ENCODE results near the gene TTBK1. TPM values are rescaled to one million over a fixed set of nuclear protein-coding genes. Genes with fewer than 3 reads are reported as not detected.

The TTBK1 gene
- total and polyA plus RNA-seq, 10 of the 15 experiments (the other 5 are each of a cell fraction or from before 2014, with no cell fraction given), result 0.05 to 0.27 TPM; not detected in 8

DNA sequence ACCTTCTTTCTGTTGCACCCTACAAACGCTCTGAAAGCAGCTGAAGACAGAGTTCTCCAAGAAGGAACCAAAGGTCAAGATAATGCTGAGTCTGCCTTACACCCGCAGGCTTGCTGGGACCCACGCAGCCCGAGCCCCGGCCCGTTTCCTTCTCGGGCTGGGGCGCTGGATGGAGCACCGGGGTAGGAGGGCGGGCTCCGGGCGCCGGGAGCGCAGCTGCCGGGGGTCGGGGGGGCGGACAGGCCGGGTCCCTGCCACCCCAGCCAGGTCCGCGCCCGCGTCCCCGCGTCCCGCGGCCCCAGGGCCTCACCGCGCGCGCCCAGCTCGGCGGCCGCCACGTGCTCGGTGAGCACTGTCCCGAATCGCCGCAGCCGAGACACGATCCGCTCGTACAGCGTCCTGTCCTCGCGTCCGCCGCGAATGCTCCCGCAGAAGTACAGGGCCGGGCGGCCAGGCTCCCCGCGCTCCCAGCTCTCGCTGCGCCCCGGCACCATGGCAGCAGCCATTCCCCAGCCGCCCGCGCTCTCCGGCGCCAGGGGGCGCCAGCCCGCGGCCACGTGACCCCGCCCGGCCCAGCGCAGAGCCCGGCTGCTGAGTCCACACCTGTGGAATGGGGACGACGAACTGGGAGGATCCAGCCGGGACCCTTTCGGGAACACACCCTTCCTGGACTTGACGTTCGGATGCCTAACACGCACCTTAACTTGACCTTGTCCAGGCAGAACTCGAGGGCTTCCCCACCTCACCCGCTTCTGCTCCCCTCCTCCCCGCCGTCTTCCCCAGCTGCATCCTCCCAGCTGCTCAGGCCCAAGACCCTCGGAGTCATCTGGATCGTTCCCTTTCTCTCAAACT is 14.1 kb upstream of the TTBK1 start, which contains the start of gene DNPH1:
DNPH1 (minus strand) TSS at position 531 of the 852 bp plus-strand sequence; CDS start at position 506, 25 bp downstream.
- peak; percentile 65 for FAIRE-seq
- TF ChIP-seq SREBF2 (IDR thresholded peaks at IDR 0.05; ENCODE audit: low read length) (no peak), SREBF1 (IDR thresholded peaks at IDR 0.05; ENCODE audit: low read length) (no peak), BMI1 (IDR thresholded peaks at IDR 0.05; ENCODE audit: borderline replicate concordance) (no peak), ATF7 (IDR thresholded peaks at IDR 0.05; ENCODE audit: low read depth) (no peak), ZNF384 (IDR thresholded peaks at IDR 0.05; ENCODE audit: borderline replicate concordance, low read depth, low read length) (no peak), SP1 (IDR thresholded peaks at IDR 0.05; ENCODE audit: low read depth, low read length) (no peak), EGR1 (IDR thresholded peaks at IDR 0.05; ENCODE audit: borderline replicate concordance in 1 of 2, low read depth in 2 of 2, low read length in 2 of 2) (0 out of 3 replicates have a peak, but pooled peaks of 1 of the 2 experiments have one; percentile 21), ESRRA (IDR thresholded peaks at IDR 0.05; ENCODE audit: low read length) (no peak), ZNF274 (IDR thresholded peaks at IDR 0.05; ENCODE audit: insufficient read depth, insufficient read length) (no peak), SUPT20H (IDR thresholded peaks at IDR 0.05; ENCODE audit: borderline replicate concordance, control insufficient read depth, low read depth, low read length) (no peak), PAX5 (IDR thresholded peaks at IDR 0.05; ENCODE audit: borderline replicate concordance, low read depth, low read length) (no peak)
- TF ChIP-seq, protein P1, sequence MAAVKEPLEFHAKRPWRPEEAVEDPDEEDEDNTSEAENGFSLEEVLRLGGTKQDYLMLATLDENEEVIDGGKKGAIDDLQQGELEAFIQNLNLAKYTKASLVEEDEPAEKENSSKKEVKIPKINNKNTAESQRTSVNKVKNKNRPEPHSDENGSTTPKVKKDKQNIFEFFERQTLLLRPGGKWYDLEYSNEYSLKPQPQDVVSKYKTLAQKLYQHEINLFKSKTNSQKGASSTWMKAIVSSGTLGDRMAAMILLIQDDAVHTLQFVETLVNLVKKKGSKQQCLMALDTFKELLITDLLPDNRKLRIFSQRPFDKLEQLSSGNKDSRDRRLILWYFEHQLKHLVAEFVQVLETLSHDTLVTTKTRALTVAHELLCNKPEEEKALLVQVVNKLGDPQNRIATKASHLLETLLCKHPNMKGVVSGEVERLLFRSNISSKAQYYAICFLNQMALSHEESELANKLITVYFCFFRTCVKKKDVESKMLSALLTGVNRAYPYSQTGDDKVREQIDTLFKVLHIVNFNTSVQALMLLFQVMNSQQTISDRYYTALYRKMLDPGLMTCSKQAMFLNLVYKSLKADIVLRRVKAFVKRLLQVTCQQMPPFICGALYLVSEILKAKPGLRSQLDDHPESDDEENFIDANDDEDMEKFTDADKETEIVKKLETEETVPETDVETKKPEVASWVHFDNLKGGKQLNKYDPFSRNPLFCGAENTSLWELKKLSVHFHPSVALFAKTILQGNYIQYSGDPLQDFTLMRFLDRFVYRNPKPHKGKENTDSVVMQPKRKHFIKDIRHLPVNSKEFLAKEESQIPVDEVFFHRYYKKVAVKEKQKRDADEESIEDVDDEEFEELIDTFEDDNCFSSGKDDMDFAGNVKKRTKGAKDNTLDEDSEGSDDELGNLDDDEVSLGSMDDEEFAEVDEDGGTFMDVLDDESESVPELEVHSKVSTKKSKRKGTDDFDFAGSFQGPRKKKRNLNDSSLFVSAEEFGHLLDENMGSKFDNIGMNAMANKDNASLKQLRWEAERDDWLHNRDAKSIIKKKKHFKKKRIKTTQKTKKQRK (IDR thresholded peaks at IDR 0.05; ENCODE audit: low read depth, low read length), result no peak
- TF ChIP-seq, protein P2, sequence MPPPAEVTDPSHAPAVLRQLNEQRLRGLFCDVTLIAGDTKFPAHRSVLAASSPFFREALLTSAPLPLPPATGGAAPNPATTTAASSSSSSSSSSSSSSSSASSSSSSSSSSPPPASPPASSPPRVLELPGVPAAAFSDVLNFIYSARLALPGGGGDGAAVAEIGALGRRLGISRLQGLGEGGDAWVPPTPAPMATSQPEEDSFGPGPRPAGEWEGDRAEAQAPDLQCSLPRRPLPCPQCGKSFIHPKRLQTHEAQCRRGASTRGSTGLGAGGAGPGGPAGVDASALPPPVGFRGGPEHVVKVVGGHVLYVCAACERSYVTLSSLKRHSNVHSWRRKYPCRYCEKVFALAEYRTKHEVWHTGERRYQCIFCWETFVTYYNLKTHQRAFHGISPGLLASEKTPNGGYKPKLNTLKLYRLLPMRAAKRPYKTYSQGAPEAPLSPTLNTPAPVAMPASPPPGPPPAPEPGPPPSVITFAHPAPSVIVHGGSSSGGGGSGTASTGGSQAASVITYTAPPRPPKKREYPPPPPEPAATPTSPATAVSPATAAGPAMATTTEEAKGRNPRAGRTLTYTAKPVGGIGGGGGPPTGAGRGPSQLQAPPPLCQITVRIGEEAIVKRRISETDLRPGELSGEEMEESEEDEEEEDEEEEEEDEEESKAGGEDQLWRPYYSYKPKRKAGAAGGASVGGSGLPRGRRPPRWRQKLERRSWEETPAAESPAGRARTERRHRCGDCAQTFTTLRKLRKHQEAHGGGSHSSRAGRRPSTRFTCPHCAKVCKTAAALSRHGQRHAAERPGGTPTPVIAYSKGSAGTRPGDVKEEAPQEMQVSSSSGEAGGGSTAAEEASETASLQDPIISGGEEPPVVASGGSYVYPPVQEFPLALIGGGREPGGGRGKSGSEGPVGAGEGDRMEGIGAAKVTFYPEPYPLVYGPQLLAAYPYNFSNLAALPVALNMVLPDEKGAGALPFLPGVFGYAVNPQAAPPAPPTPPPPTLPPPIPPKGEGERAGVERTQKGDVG (CRISPR knock-in tag; IDR thresholded peaks at IDR 0.05), result no peak
- TF ChIP-seq, protein P3, sequence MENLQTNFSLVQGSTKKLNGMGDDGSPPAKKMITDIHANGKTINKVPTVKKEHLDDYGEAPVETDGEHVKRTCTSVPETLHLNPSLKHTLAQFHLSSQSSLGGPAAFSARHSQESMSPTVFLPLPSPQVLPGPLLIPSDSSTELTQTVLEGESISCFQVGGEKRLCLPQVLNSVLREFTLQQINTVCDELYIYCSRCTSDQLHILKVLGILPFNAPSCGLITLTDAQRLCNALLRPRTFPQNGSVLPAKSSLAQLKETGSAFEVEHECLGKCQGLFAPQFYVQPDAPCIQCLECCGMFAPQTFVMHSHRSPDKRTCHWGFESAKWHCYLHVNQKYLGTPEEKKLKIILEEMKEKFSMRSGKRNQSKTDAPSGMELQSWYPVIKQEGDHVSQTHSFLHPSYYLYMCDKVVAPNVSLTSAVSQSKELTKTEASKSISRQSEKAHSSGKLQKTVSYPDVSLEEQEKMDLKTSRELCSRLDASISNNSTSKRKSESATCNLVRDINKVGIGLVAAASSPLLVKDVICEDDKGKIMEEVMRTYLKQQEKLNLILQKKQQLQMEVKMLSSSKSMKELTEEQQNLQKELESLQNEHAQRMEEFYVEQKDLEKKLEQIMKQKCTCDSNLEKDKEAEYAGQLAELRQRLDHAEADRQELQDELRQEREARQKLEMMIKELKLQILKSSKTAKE (IDR thresholded peaks at IDR 0.05; ENCODE audit: low read depth, poor library complexity, severe bottlenecking), result no peak

More for the DNA sequence above, 14.1 kb upstream of the TTBK1 start, which contains the start of gene DNPH1:
- no peak for DNase-seq (ENCODE audit: low read depth, low spot score)
- no peaks in the 10 kb centered on the region for H4K20me1 ChIP-seq (ENCODE audit: control insufficient read depth, insufficient read depth)
- H2AFZ ChIP-seq (ENCODE audit: control insufficient read depth, low read depth, low read length), result peak within 1 kb of the TSS; percentile 64
- peaks cover 22% of the 10 kb centered on the region for H3K4me1 ChIP-seq (ENCODE audit: control insufficient read depth, insufficient read depth, low read length)
- SMC1A ChIA-PET (ENCODE audit: uncharacterized antibody, unreplicated experiment), result interaction anchor here (0.5 to 3.0 kb wide), 5 partner anchors 18 to 848 kb away, joined by 3 to 11 read pairs (median 4); no protein-coding TSS in a partner anchor
- no peaks in the 10 kb centered on the region; a peak in 1 of 4 replicates for H3K27me3 ChIP-seq (replicated peaks in 1 of 2; ENCODE audit: control insufficient read depth in 2 of 2, insufficient read depth in 2 of 2, low read length in 1 of 2)
- peak; percentile 87 for ATAC-seq
- H3K79me2 ChIP-seq (ENCODE audit: control insufficient read depth, insufficient read depth, low read length), result peaks cover 15% of the 10 kb centered on the region
- H3K4me3 ChIP-seq, result peak within 1 kb of the TSS; percentile 76
- H3K36me3 ChIP-seq (ENCODE audit: control insufficient read depth in 2 of 2, insufficient read depth in 2 of 2, low read length in 1 of 2), result no peaks in the 10 kb centered on the region
- POLR2A ChIA-PET, result interaction anchor here (0.5 to 1.3 kb wide), 8 partner anchors 9 to 1014 kb away, joined by 3 to 7 read pairs (median 4); no protein-coding TSS in a partner anchor
- peak within 1 kb of the TSS; percentile 81 for H3K4me2 ChIP-seq (ENCODE audit: control insufficient read depth, insufficient read depth)
- in situ Hi-C loops (cut with MboI) (no loop called here), intact Hi-C loops (cut with micrococcal nuclease; ENCODE audit: unreplicated experiment) (no loop called here)
- RAD21 ChIA-PET (ENCODE audit: unreplicated experiment), result interaction anchor here (0.6 to 2.1 kb wide), 8 partner anchors 19 to 277 kb away, joined by 3 to 5 read pairs (median 3); partner anchors contain the start of gene CUL9
- CTCF ChIA-PET, result interaction anchor here (0.6 to 2.7 kb wide), 27 partner anchors 8 to 482 kb away, joined by 3 to 19 read pairs (median 4); partner anchors contain the start of gene CUL9
- H3K27ac ChIP-seq (ENCODE audit: control insufficient read depth, insufficient read depth), result peak within 1 kb of the TSS; percentile 60
- no TSS peak for BruUV-seq (replicated peaks)
- H3K9ac ChIP-seq (ENCODE audit: control insufficient read depth, insufficient read depth, low read length), result peak within 1 kb of the TSS; percentile 75
- WGBS (ENCODE audit: insufficient coverage, insufficient replicate concordance, low lambda C conversion rate, missing lambda C conversion rate), result under 1% methylated on average over 60 of the region's 82 CpGs
- no peaks in the 10 kb centered on the region for H3K9me3 ChIP-seq (replicated peaks; ENCODE audit: control insufficient read depth, insufficient read depth, low read length)

Data from GM12878 (cell line).